ENCODE results near the gene BARX1. TPM values are rescaled to one million over a fixed set of nuclear protein-coding genes. Genes with fewer than 3 reads are reported as not detected.

BARX1 gene
- total RNA-seq, 1 donor from 2014 or later: not detected

GRCh38 chr9:93994132-93994531, 39.0 kb upstream of the BARX1 start:
- no peak for TF ChIP-seq CTCF (IDR thresholded peaks at IDR 0.05; ENCODE audit: borderline replicate concordance)
- H3K27ac ChIP-seq (replicated peaks): no peak overlapping the region
- intact Hi-C loops (cut with micrococcal nuclease): no loop called here

GRCh38 chr9:93992830-93993229, 37.7 kb upstream of the BARX1 start:
- Histone ChIP-seq H3K9me3 (replicated peaks) (peaks cover 19% of the 10 kb centered on the region), H3K36me3 (no peaks in the 10 kb centered on the region), H3K4me1 (no peaks in the 10 kb centered on the region), H3K27ac (replicated peaks) (no peak overlapping the region), H3K4me3 (no peak overlapping the region), H3K27me3 (ENCODE audit: low read depth) (no peaks in the 10 kb centered on the region)
- no peak for TF ChIP-seq CTCF (IDR thresholded peaks at IDR 0.05; ENCODE audit: borderline replicate concordance)
- DNase-seq: no peak
- intact Hi-C loops (cut with micrococcal nuclease): no loop called here

More at GRCh38 chr9:93994132-93994531, 39.0 kb upstream of the BARX1 start:
- H3K36me3 ChIP-seq: no peaks in the 10 kb centered on the region
- peaks cover 19% of the 10 kb centered on the region for H3K9me3 ChIP-seq (replicated peaks)
- no peak for DNase-seq
- no peak overlapping the region for H3K4me3 ChIP-seq
- no peaks in the 10 kb centered on the region for H3K27me3 ChIP-seq (ENCODE audit: low read depth)
- H3K4me1 ChIP-seq: no peaks in the 10 kb centered on the region

- no peaks in the 10 kb centered on the region for H3K4me1 ChIP-seq
- no peak for DNase-seq
- intact Hi-C loops (cut with micrococcal nuclease): no loop called here
- no peaks in the 10 kb centered on the region for H3K36me3 ChIP-seq
- no peak overlapping the region for H3K4me3 ChIP-seq
- H3K27me3 ChIP-seq (ENCODE audit: low read depth): no peaks in the 10 kb centered on the region
- peaks cover 43% of the 10 kb centered on the region for H3K9me3 ChIP-seq (replicated peaks)
- no peak for TF ChIP-seq CTCF (IDR thresholded peaks at IDR 0.05; ENCODE audit: borderline replicate concordance)
- no peak overlapping the region for H3K27ac ChIP-seq (replicated peaks)
Observed at GRCh38 chr9:93990448-93990847, 35.3 kb upstream of the BARX1 start.

- H3K4me3 ChIP-seq: no peak overlapping the region
- H3K36me3 ChIP-seq: no peaks in the 10 kb centered on the region
- no peak overlapping the region for H3K27ac ChIP-seq (replicated peaks)
- intact Hi-C loops (cut with micrococcal nuclease): no loop called here
- H3K4me1 ChIP-seq: no peaks in the 10 kb centered on the region
- peaks cover 53% of the 10 kb centered on the region for H3K9me3 ChIP-seq (replicated peaks)
- DNase-seq: no peak
- no peaks in the 10 kb centered on the region for H3K27me3 ChIP-seq (ENCODE audit: low read depth)
- TF ChIP-seq CTCF (IDR thresholded peaks at IDR 0.05; ENCODE audit: borderline replicate concordance): no peak
Observed at GRCh38 chr9:93988056-93988455, 32.9 kb upstream of the BARX1 start.

- no peak for TF ChIP-seq CTCF (IDR thresholded peaks at IDR 0.05; ENCODE audit: borderline replicate concordance)
- Histone ChIP-seq H3K36me3 (no peaks in the 10 kb centered on the region), H3K27ac (replicated peaks) (no peak overlapping the region), H3K4me1 (no peaks in the 10 kb centered on the region), H3K27me3 (ENCODE audit: low read depth) (peaks cover 13% of the 10 kb centered on the region), H3K4me3 (no peak overlapping the region), H3K9me3 (replicated peaks) (peaks cover 41% of the 10 kb centered on the region)
- no peak for DNase-seq
- intact Hi-C loops (cut with micrococcal nuclease): no loop called here
Observed at GRCh38 chr9:93984860-93985259, 29.7 kb upstream of the BARX1 start.

GRCh38 chr9:93983875-93984274, 28.7 kb upstream of the BARX1 start:
- H3K27ac ChIP-seq (replicated peaks): no peak overlapping the region
- TF ChIP-seq CTCF (IDR thresholded peaks at IDR 0.05; ENCODE audit: borderline replicate concordance): no peak
- intact Hi-C loops (cut with micrococcal nuclease): no loop called here
- H3K4me1 ChIP-seq: no peaks in the 10 kb centered on the region
- no peaks in the 10 kb centered on the region for H3K36me3 ChIP-seq
- no peak overlapping the region for H3K4me3 ChIP-seq
- H3K9me3 ChIP-seq (replicated peaks): peaks cover 37% of the 10 kb centered on the region
- peaks cover 23% of the 10 kb centered on the region for H3K27me3 ChIP-seq (ENCODE audit: low read depth)
- no peak for DNase-seq
